ENCODE data around the gene TRPV4.

GRCh38 chr12:109863847-109864712 is 30.9 kb upstream of the TRPV4 start:
- TF ChIP-seq POLR2AphosphoS5 (IDR thresholded peaks at IDR 0.05; ENCODE audit: low read depth, low read length), result no peak
- no peak for TF ChIP-seq POLR2A (IDR thresholded peaks at IDR 0.05; ENCODE audit: low read depth, low read length)
